ENCODE measurements around the gene PDLIM5.
A peak's percentile ranks its signal among the peaks of the same experiment; 100 is the strongest.

PDLIM5 gene

GRCh38 chr4:94430406-94430805 is 21.3 kb upstream of the PDLIM5 start:
- no peak for DNase-seq

GRCh38 chr4:94431388-94431787 is 20.4 kb upstream of the PDLIM5 start:
- DNase-seq, result no peak

DNA sequence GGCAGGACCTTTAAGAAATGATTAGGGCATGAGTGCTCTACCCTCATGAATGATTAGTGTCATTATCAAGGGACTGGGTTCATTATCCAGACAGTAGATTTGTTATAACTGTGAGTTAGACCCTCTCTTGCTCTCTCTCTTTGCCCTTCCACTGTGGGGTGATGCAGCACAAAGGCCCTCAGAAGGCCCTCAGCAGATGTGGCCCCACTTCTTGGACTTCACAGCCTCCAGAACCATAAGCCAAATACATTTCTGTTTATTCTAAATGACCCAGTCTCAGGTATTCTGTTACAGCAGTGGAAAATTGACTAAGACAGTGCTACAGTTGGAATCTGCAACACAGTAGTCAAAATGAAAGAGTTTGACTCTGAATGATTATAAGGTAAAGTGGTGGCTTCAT is 17.2 kb upstream of the PDLIM5 start:
- DNase-seq, result no peak

DNA sequence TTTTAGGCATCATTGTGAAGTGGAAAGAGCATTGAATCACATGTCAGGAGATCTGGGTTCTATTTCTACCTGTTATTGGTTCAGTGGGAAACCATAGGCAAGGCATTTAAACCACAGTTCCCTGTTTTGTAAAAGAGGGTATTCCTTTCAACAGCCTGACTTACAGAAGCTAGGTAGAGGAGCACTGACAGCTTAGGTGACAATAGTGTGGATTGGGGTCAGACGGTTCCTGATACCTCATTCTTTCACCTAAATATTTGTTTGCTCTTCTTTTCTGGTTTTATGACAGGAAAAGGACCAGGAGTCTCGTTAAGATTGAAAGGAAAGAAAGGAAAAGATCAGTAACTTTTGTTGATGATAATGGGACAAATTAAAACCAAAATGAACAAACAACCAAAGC is 15.9 kb upstream of the PDLIM5 start:
- no peak for DNase-seq

DNA sequence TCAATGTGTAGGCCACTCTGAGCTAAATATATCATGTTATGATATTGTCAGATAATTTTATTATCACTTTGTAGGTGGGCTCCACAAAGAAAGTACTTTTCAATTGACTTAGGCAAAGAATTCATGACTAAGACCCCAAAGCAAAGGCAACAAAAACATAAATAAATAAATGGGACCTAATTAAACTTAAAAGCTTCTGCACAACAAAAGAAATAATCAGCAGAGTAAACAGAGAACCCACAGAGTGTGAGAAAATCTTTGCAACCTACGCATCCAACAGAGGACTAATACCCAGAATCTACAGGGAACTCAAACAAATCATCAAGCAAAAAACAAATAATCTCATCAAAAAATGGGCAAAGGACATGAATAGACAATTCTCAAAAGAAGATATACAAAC is 15.2 kb upstream of the PDLIM5 start:
- DNase-seq, result no peak

DNA sequence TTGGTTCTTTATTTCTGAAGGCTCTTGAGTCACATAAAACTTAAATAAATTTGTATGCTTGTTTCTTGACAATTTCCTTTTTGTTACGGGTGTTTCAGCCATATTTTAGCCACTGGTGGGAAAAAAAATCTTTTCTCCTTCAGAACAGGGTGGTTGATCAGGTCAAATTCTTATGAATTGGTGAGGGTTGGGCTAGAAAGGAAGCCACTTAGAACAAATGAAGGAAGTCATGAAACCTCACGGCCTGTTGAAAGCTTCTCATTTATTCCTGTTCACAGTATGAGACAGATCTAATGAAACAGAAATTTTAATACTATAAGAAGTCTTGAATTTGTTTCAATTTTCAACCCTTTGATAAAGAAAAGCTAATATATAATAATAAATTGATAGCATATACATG is 12.1 kb upstream of the PDLIM5 start:
- no peak for DNase-seq

- DNase-seq, result no peak
Measured at GRCh38 chr4:94441838-94442237, 9.9 kb upstream of the PDLIM5 start.

DNA sequence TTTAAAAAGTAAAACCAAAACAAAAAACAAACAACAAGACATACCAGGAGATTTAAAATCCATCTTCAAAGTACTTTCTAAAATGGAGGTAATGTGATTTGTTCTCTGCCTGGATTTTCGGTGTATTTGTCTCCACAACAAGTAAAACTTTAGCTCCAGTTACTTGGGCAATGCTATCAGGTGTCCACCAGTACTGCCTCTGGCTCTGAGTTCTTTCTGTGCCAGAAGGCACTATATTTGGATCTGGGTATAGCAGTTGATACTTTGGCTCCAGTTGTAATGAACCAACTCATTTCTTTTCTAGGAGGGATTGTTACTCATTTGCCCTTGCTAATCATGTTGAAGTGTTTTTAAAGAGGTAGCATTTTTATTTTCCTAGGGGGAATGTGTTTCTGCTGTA is 9.5 kb upstream of the PDLIM5 start:
- no peak for DNase-seq

GRCh38 chr4:94446386-94446785 is 5.4 kb upstream of the PDLIM5 start:
- no peak for DNase-seq

GRCh38 chr4:94447754-94448411 is 3.9 kb upstream of the PDLIM5 start:
- DNase-seq, result no peak

GRCh38 chr4:94448815-94449375 is 2.8 kb upstream of the PDLIM5 start:
- DNase-seq, result no peak

DNA sequence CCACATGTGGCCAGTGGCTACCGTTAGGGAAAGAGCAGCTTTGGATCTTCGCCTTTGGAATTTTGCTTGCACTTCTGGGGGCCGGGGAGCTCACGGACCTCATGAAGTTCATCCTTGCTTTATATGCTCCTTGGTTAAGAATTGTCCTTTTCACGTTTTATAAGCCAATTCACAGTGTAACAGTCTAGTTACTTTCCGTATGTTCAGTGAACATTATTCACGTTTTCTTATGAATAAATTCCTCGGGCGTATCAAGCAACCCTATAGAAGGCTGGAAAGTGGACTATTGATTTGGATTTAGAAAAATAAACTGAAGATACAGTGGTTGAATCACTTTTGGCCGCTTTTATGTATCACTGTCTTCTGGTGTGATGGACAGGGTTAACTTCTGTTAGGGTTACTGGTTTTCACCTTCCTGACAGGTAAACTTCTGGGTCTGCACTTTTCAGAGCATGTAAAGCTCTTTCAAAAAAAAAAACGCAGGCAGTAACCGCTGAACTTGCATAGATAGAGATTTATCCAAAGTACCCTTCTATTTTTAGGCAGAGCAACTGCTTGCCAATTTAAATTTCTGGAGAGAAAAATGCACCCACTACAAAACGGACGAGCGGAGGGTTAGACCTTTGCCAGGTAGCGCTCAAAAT is 569 bp upstream of the PDLIM5 start:
- DNase-seq, result no peak

DNA sequence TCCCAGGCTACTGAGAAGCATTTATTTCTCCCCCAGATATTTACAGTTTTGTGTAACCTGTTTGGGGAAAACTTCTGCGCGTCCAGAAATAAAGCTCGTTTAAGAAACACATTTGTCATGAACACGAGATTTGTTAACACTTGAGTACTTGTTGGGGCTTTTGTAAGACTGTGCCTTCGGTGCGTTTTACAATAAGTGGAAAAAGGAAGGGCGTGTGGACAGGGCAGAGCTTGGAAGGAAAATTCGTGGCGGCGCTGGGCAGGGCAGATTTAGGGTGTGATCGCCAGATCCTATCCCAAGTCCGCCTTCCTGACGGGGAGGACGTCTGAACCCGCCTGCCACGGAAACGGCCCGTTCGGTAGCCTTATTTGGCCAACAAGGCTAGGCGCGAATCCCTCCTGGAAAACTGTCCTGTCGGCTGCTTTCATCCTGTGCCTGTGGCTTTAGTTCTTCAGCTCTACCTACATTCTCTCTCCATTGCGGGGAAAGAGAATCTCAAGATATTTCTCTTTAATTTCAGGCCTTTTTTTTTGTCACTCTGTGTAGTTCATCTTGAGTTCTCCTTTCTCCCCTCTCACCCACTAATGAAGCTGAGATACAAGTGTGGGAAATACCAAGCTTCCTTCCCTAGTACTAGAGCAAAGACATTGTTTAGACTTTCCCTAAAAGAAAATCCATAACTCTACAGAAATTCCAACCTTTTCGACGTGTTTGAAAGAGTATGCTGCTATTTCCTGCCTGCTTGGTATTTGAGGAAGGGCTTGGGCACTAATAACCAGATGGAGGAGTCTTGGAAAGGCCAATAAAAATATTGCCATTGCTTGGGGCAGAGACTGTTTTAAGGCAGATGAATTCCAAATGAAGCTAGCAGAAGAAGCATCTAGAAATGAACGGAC is 982 bp downstream of the PDLIM5 start:
- DNase-seq, result peak; percentile 8

DNA sequence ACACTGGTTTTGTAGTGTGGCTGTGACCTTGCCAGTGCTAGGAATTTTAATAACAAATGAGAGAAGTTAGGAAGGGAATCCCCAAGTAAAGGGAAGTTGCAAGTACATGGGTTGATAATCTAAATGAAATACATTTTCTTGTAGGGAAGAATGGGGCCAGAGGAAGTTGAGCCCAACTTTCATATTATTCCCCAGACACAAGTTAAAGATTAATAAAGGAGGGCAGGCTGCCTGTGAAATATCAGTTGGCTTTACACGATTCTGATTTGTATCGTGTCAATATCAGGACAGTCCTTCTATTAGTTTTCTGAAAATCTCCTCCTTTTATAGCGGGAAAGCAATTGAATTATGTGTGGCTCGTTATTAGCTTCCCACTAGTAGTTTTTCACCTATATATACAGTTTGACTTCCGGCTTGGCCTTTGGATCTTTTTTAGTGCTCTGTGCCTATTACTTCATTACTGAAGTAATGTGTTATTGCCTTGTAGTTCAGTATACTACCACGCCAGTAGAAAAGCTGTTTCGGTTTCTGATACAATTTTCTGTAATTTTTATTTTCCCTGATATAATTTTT is 1.7 kb downstream of the PDLIM5 start:
- no peak for DNase-seq

DNA sequence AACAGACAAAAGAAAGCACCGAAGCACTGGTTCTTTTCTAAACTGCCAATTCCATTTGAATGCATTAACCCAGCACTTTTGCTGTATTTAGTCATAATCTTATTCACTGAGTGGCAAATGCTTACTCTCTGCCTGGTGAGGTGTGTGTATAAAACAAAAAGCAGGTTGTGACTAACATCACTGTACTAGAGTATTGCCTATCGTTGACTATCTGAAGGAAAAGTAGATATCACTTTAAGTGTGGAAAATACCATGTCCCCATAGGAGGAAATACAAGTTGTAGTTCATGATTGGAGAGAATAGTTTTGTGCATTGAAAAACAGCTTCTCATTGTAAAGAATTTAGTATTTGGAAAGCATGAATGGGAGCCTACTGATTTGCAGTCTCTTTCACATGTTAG is 2.7 kb downstream of the PDLIM5 start:
- no peak for DNase-seq

DNA sequence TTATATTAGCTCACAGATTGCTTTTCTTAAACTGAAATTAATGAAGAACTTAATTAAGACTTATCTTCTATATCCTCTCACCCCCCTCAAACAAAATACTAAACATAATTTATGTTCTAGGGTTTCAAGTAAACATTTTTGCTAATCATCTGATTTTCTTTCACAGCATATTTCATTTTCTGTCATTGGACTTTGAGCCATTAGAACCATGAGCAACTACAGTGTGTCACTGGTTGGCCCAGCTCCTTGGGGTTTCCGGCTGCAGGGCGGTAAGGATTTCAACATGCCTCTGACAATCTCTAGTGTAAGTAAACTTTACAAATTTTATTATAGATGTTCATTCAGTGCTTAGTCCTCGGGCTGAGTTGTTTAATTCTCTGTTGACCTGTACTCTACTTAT is 3.3 kb downstream of the PDLIM5 start:
- no peak for DNase-seq

- DNase-seq, result no peak
Measured at GRCh38 chr4:94457692-94458106, 6.0 kb downstream of the PDLIM5 start.

DNA sequence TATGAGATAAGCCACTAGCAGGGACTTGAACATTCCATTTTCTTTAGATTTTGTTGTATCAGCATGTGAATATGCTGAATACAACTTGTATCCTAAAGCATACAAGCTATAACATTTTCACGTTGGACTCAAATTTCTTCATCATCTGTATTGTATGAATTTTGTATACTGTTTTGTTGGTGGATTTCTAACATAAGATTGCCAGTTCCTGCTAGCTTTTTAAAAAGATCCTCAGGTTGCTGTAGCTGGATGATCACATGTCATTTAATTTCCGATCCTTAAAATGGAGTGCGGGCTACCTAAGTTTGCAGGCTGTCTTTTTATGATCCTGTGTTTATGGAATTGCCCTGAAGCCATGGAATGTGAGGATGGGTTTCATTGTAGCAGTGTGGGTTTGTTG is 6.9 kb downstream of the PDLIM5 start:
- no peak for DNase-seq

DNA sequence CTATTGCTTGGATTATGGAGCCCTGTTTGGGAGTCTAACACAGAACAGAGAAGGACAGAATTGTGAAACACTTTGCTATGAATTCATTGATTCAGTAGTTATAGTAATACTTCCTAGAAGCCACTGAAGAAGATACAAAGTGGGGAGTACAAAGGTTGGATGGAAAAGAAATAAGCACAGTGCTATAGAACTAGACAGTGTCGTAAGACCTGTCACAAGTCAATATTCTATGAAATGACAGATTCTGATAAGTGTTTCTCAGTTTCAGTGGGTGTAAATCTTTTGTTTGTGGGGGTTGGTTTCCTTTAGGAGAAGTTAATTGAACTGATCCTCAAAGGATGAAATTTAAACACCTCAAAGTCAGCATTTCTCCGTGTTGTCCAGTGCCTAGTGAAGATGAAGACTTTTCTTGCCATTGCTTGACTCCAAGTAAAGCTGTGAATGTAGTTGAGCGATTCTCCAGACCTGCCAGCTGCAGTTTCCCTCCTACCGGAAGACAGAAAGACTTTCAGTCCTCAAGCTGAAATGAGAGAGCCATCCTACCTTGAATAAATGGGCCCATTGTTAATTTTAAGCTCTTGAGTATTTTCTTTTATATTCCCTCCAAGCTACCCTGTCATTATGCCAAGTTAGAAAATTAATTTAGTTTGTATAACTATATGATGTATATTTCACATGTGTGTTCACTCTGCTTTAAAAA is 7.9 kb downstream of the PDLIM5 start:
- no peak for DNase-seq

- no peak for DNase-seq
Measured at GRCh38 chr4:94461506-94461905, 9.8 kb downstream of the PDLIM5 start.

- DNase-seq, result no peak
Measured at GRCh38 chr4:94462572-94462971, 10.8 kb downstream of the PDLIM5 start.

- DNase-seq, result no peak
Measured at GRCh38 chr4:94463771-94464170, 12.0 kb downstream of the PDLIM5 start.

DNA sequence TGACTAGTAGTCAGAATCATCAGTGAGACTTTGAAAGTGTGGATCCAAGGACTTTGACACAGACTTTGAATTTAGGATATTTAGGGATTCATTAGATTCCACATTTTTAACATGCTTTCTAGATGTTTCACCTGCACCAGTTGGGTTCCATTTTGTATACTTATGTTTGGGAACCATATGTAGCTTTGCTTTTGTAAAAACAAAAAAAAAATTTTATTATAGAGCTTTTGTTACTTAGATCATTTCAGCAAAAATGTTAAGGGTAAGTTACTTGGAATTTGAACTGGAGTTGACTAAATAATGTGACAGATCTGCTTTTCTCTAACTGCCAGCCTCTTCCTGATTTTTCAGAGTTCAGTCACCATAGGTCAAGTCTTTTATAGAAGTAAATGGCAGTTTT is 14.6 kb downstream of the PDLIM5 start:
- no peak for DNase-seq

Measured in stimulated activated CD4-positive, alpha-beta T cell treated with anti-CD3 and anti-CD28 coated beads, Interleukin-12 subunit alpha, Interleukin-12 subunit beta, amount 100 ng/mL, for 4 hours (primary cell).